Endothelial cell of umbilical vein (primary cell): Measurements from ENCODE around the gene MYO1H.

ENCODE experiments used
- EZH2 ChIP-seq: IDR thresholded peaks from 2 replicates; pipeline ENCODE4 v1.6.1; 2012; ENCODE audit warnings: borderline replicate concordance, low read depth, mild to moderate bottlenecking, moderate library complexity, low read length, inconsistent platforms; ENCODE audit not compliant: severe bottlenecking
- POLR2A ChIP-seq: IDR thresholded peaks from 2 replicates; pipeline ENCODE4 v1.6.1; 2012; ENCODE audit warnings: low read depth, mild to moderate bottlenecking, control low read depth, low read length
- TF ChIP-seq, protein P1 (sequence below), 2 donors: IDR thresholded peaks; 1 replicate in 1 of 2; 2 replicates in 1 of 2; pipeline ENCODE4 v1.5.1; 2011; ENCODE audit warnings: low read length in 2 of 2, mild to moderate bottlenecking in 2 of 2, moderate library complexity in 2 of 2, control low read depth in 1 of 2, inconsistent platforms in 1 of 2, low read depth in 1 of 2; ENCODE audit not compliant: insufficient read depth in 1 of 2; ENCODE audit errors: extremely low read depth in 1 of 2

DNA sequence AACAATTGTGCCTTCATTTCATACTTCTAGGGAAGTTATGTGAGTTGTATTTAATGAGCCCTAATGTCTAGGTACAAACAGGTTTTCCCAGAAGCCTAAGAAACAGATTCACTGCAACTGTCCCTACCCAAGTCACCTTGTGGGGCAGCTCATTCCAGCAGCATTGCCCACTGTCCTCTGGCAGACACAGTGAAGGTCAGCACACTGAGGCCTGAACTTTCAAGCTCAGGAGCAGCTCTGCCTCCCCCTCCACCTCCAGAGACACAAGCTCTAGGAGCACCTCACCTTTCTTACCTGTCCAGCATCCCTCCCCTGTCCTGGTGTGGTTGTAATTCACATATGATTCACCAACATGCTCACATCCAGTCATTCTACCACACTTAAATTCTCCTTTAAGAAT lies 145.4 kb downstream of the MYO1H start:
- TF ChIP-seq EZH2: no peak
- no peak for TF ChIP-seq POLR2A
- TF ChIP-seq, protein P1, sequence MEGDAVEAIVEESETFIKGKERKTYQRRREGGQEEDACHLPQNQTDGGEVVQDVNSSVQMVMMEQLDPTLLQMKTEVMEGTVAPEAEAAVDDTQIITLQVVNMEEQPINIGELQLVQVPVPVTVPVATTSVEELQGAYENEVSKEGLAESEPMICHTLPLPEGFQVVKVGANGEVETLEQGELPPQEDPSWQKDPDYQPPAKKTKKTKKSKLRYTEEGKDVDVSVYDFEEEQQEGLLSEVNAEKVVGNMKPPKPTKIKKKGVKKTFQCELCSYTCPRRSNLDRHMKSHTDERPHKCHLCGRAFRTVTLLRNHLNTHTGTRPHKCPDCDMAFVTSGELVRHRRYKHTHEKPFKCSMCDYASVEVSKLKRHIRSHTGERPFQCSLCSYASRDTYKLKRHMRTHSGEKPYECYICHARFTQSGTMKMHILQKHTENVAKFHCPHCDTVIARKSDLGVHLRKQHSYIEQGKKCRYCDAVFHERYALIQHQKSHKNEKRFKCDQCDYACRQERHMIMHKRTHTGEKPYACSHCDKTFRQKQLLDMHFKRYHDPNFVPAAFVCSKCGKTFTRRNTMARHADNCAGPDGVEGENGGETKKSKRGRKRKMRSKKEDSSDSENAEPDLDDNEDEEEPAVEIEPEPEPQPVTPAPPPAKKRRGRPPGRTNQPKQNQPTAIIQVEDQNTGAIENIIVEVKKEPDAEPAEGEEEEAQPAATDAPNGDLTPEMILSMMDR (IDR thresholded peaks at IDR 0.05; ENCODE audit: extremely low read depth in 1 of 2, insufficient read depth in 1 of 2, low read depth in 1 of 2, low read length in 2 of 2): no peak
